Sigmoid colon (tissue), 7 donors: Measurements from ENCODE around the gene CNNM3. TPM values are rescaled to one million over a fixed set of nuclear protein-coding genes. Genes with fewer than 3 reads are reported as not detected.

Experiments
- DNase-seq: peaks from one replicate; pipeline ENCODE4 v3.0.0-alpha.2; 2019
- H3K27ac ChIP-seq, 4 donors: fragments of 200-600 bp; sonication (generic); one replicate each; pipeline ENCODE4 v1.5.1; 2016 to 2019; ENCODE audit warnings: mild to moderate bottlenecking in 1 of 4
- H3K27me3 ChIP-seq, 3 donors: fragments of 200-600 bp; sonication (generic); one replicate each; pipeline ENCODE4 v1.5.1; 2019; ENCODE audit warnings: mild to moderate bottlenecking in 1 of 3
- H3K36me3 ChIP-seq, 4 donors: fragments of 200-600 bp; sonication (generic); one replicate each; pipeline ENCODE4 v1.5.1; 2016 to 2019
- H3K4me1 ChIP-seq, 4 donors: fragments of 200-600 bp; sonication (generic); one replicate each; pipeline ENCODE4 v1.5.1; 2017 to 2019
- H3K4me3 ChIP-seq, 4 donors: fragments of 200-600 bp; sonication (generic); one replicate each; pipeline ENCODE4 v1.5.1; 2017 to 2019; ENCODE audit warnings: mild to moderate bottlenecking in 2 of 4, moderate library complexity in 1 of 4
- H3K9me3 ChIP-seq, 4 donors: fragments of 200-600 bp in 3 of 4; sonication (generic) in 3 of 4; one replicate each; pipeline versions ENCODE4 v1.5.1 to v1.6.1; 2013 to 2019
- EP300 ChIP-seq, 4 donors: sonication (generic); formaldehyde crosslinking; IDR thresholded peaks; one replicate each; pipeline ENCODE4 v1.6.1; 2017; ENCODE audit warnings: antibody characterized with exemption in 4 of 4
- POLR2A ChIP-seq, 2 donors: fragments of 450-650 bp; IDR thresholded peaks; one replicate each; pipeline ENCODE4 v1.6.1; 2016; ENCODE audit warnings: antibody characterized with exemption in 2 of 2, mild to moderate bottlenecking in 2 of 2, moderate library complexity in 2 of 2
- POLR2AphosphoS5 ChIP-seq, 4 donors: sonication (generic); formaldehyde crosslinking; IDR thresholded peaks; one replicate each; pipeline ENCODE4 v1.6.1; 2017; ENCODE audit warnings: antibody characterized with exemption in 4 of 4
- WGBS, 2 donors: extraction: QIAGEN DNeasy Blood & Tissue Kit; methylation state at CpG; one replicate each; pipeline ENCODE4 v1.1.7; 2013; 5-methylcytosine and 5-hydroxymethylcytosine counted together
- intact Hi-C: fragments of 100-400 bp; cut with DNase I; formaldehyde crosslinking; loops from one replicate; pipeline ENCODE4 v1.15.1; 2023
- polyA plus RNA-seq, 3 donors: library from polyadenylated mRNA; stranded (reverse); fragments of 200-250 nt; gene quantifications; one replicate each; pipeline ENCODE4 v1.2.3, GENCODE V29; 2013
- total RNA-seq, 4 donors: library from RNA; depleted of rRNA; stranded (reverse); fragments of >200 nt; gene quantifications; one replicate each; pipeline ENCODE4 v1.1.0, GENCODE V29; 2016
- TF ChIP-seq, protein P1 (sequence below), 4 experiments: fragments of 450-650 bp in 3 of 4; fragments of 200-600 bp in 1 of 4; IDR thresholded peaks; one replicate each; pipeline ENCODE4 v1.5.1; 2016 to 2019; ENCODE audit warnings: antibody characterized with exemption in 4 of 4, mild to moderate bottlenecking in 3 of 4, moderate library complexity in 2 of 4
- donor health status: healthy with polysubstance abuse.
- donor health status: Bipolar disorder and iron deficiency.
- donor health status: healthy.

CNNM3 gene
- total and polyA plus RNA-seq, 7 donors = 1.2 to 16.6 (median 10.0) TPM

DNA sequence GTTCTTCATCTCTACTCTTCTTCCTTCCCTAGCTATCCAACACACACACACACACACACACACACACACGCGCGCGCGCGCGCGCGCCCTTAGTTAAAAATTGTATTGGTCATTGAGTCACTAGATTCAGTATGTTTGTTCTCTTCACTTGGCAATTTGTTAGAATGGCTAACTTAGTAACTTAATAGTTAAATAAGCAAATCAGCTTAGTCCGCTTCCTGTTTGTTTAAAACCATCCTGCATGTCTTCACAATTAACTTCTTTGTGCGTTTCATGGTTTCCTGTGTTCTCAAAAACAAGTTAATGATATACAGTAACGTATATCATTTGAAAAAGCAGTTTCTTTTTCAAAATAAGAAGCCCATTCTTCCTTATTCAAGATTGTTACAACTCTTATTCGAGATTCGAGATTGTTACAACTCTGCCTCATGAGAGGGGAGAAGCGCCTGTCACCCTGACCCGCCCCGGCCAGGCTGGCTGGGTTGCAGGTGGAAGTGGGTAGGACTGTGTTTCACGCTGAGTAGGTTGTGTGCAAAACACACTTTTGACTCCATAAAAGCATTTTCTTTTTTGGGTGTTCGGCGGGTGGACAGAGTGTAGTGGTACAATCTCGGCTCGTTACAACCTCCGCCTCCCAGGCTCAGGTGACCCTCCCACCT, 9.5 kb upstream of the CNNM3 start:
- peak; percentile 29 for DNase-seq
- Histone ChIP-seq H3K27me3 (no peaks in the 10 kb centered on the region), H3K9me3 (no peaks in the 10 kb centered on the region), H3K27ac (no peak overlapping the region), H3K4me3 (no peak overlapping the region), H3K36me3 (peaks cover 0 to 32% (median 5%) of the 10 kb centered on the region in 4 donors), H3K4me1 (no peaks in the 10 kb centered on the region)
- intact Hi-C loops = no loop called here
- TF ChIP-seq, protein P1, sequence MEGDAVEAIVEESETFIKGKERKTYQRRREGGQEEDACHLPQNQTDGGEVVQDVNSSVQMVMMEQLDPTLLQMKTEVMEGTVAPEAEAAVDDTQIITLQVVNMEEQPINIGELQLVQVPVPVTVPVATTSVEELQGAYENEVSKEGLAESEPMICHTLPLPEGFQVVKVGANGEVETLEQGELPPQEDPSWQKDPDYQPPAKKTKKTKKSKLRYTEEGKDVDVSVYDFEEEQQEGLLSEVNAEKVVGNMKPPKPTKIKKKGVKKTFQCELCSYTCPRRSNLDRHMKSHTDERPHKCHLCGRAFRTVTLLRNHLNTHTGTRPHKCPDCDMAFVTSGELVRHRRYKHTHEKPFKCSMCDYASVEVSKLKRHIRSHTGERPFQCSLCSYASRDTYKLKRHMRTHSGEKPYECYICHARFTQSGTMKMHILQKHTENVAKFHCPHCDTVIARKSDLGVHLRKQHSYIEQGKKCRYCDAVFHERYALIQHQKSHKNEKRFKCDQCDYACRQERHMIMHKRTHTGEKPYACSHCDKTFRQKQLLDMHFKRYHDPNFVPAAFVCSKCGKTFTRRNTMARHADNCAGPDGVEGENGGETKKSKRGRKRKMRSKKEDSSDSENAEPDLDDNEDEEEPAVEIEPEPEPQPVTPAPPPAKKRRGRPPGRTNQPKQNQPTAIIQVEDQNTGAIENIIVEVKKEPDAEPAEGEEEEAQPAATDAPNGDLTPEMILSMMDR (IDR thresholded peaks at IDR 0.05) = no peak
- no peak for TF ChIP-seq EP300 (IDR thresholded peaks at IDR 0.05)
- TF ChIP-seq POLR2A (IDR thresholded peaks at IDR 0.05) = no peak
- no peak for TF ChIP-seq POLR2AphosphoS5 (IDR thresholded peaks at IDR 0.05)
- 61 to 80% methylated on average over 23 of the region's 23 CpGs for WGBS, 2 donors

DNA sequence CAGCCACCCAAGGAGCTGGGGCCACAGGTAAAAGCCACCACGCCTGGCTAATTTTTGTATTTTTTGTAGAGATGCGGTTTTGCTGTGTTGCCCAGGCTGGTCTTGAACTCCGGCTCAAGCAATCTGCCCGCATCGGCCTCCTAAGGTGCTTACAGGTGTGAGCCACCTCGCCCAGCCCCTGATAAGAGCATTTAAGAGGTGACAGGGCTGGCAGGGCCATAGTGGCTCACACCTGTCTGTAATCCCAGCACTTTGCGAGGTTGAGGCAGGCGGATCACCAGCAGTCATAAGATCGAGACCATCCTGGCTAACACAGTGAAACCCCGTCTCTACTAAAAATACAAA, 9.0 kb upstream of the CNNM3 start:
- no peak overlapping the region for H3K4me3 ChIP-seq
- no peaks in the 10 kb centered on the region for H3K9me3 ChIP-seq
- 85 to 87% methylated on average over 10 of the region's 10 CpGs for WGBS, 2 donors
- peaks cover 0 to 28% (median 5%) of the 10 kb centered on the region in 4 donors for H3K36me3 ChIP-seq
- H3K27ac ChIP-seq = no peak overlapping the region
- intact Hi-C loops = no loop called here
- TF ChIP-seq, protein P1 (IDR thresholded peaks at IDR 0.05) = no peak
- TF ChIP-seq EP300 (IDR thresholded peaks at IDR 0.05) (no peak), POLR2AphosphoS5 (IDR thresholded peaks at IDR 0.05) (no peak), POLR2A (IDR thresholded peaks at IDR 0.05) (no peak)
- no peaks in the 10 kb centered on the region for H3K27me3 ChIP-seq
- DNase-seq = no peak
- peaks cover 0 to 3% (median 0%) of the 10 kb centered on the region in 4 donors for H3K4me1 ChIP-seq

DNA sequence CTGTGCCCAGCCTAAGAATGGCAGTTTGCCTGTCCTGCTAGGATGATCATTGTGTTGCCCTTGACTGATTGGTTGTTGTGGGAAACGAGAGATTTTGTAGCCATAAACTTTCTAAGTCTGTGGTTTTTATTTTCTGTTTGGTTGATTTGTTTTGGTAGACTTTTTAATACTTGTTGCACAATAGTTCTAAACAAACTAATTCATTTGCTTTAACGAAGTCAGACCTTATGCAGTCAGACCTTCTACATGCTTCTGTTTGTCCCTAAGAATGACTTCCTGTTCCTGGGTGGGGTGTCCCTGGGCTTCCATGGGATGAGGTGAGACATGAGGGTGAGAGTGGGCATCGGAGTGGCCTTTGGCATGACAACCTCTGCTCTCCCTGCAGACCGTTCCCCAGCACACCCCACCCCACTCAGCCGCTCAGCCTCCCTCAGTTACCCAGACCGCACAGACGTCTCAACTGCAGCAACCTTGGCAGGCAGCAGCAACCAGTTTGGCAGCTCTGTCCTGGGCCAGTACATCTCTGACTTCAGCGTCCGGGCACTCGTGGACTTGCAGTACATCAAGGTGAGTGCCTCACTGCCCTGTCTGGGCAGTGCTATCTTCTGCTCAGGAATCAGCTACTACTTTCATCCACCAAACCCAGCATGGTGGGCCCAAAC, 7.8 kb upstream of the CNNM3 start:
- H3K27me3 ChIP-seq = no peaks in the 10 kb centered on the region
- peaks cover 0 to 21% (median 5%) of the 10 kb centered on the region in 4 donors for H3K36me3 ChIP-seq
- TF ChIP-seq, protein P1 (IDR thresholded peaks at IDR 0.05) = no peak
- H3K4me3 ChIP-seq = no peak overlapping the region
- no peaks in the 10 kb centered on the region for H3K9me3 ChIP-seq
- intact Hi-C loops = no loop called here
- peaks cover 0 to 7% (median 0%) of the 10 kb centered on the region in 4 donors for H3K4me1 ChIP-seq
- 77 to 85% methylated on average over 10 of the region's 10 CpGs for WGBS, 2 donors
- H3K27ac ChIP-seq = no peak overlapping the region
- DNase-seq = peak; percentile 58

DNA sequence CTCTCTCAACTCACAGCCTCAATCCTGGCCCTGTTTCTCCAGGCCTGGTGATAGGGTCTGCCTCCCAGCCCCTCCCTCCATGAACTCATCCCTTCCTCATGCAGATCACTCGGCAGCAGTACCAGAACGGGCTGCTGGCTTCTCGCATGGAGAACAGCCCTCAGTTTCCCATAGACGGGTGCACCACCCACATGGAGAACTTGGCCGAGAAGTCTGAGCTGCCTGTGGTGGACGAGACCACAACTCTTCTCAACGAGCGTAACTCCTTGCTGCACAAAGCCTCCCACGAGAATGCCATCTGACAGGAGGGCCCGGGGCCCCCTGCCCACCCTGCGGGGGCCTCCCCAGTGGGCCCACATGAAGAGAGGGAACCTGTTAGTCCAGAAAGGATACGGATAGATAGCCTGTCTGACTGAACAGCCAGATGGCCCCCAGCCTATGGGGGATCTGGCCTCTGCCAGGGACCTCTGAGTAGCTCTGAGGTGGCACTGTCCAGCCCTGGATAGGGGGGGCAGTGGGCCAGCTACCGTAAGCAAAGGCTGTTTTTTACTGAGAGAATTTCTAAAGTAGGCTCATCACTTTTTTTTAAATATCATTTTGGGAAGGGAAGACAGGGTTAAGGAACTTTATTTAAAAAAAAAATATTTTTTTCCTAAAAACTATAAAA, 6.7 kb upstream of the CNNM3 start:
- Histone ChIP-seq H3K27me3 (no peaks in the 10 kb centered on the region), H3K4me3 (no peak overlapping the region), H3K4me1 (peaks cover 0 to 7% (median 0%) of the 10 kb centered on the region in 4 donors), H3K9me3 (no peaks in the 10 kb centered on the region), H3K27ac (no peak overlapping the region), H3K36me3 (peaks cover 0 to 21% (median 5%) of the 10 kb centered on the region in 4 donors)
- 90 to 91% methylated on average over 13 of the region's 13 CpGs for WGBS, 2 donors
- DNase-seq = no peak
- intact Hi-C loops = no loop called here
- TF ChIP-seq POLR2AphosphoS5 (IDR thresholded peaks at IDR 0.05) (no peak), EP300 (IDR thresholded peaks at IDR 0.05) (no peak), POLR2A (IDR thresholded peaks at IDR 0.05) (no peak)
- TF ChIP-seq, protein P1 (IDR thresholded peaks at IDR 0.05) = no peak
